ENCODE measurements around the gene DXO.
A peak's percentile ranks its signal among the peaks of the same experiment; 100 is the strongest.

The DXO gene

DNA sequence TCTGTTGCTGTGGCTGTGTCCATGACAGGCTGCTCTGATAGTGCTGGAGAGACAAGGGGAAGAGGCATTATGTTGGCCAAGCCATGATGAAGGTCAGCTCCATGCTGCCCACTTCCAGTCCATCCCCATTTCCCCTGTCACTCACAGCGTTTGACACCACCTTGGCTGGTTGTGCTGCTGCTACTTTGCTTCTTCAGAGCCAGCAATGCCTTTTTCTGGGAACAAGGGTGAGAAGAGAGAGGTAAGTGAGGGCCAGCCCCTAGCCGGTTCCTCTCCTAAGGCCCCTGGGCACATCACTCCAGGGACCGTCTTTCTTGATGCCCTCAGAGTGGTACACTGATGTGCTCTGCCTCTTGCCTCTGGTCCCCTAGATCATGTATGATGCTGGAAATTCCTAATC is 15.1 kb downstream of the DXO start:
- H3K27ac Mint-ChIP-seq, result no peak overlapping the region
- no peaks in the 10 kb centered on the region for H3K9me3 Mint-ChIP-seq
- H3K27me3 Mint-ChIP-seq, result no peaks in the 10 kb centered on the region
- DNase-seq (no peak), ATAC-seq (replicated peaks) (no peak)
- peaks cover 40 to 58% of the 10 kb centered on the region in 2 donors for H3K36me3 Mint-ChIP-seq
- peak overlapping the region in 1 of 2 donors; percentile 30 for H3K4me3 Mint-ChIP-seq
- H3K4me1 Mint-ChIP-seq, result peaks cover 29 to 55% of the 10 kb centered on the region in 2 donors

- H3K4me1 Mint-ChIP-seq, result peaks cover 15 to 33% of the 10 kb centered on the region in 2 donors
- ATAC-seq (replicated peaks) (no peak), DNase-seq (no peak)
- peaks cover 23 to 48% of the 10 kb centered on the region in 2 donors for H3K36me3 Mint-ChIP-seq
- H3K27me3 Mint-ChIP-seq, result no peaks in the 10 kb centered on the region
- no peaks in the 10 kb centered on the region for H3K9me3 Mint-ChIP-seq
- no peak overlapping the region for H3K4me3 Mint-ChIP-seq
- H3K27ac Mint-ChIP-seq, result peak overlapping the region; percentile 71
Observed at GRCh38 chr6:31954511-31954910, 17.4 kb downstream of the DXO start.

GRCh38 chr6:31952890-31953289 is 19.0 kb downstream of the DXO start:
- no peak overlapping the region for H3K4me3 Mint-ChIP-seq
- H3K27me3 Mint-ChIP-seq, result no peaks in the 10 kb centered on the region
- no peak overlapping the region for H3K27ac Mint-ChIP-seq
- H3K4me1 Mint-ChIP-seq, result peaks cover 11 to 20% of the 10 kb centered on the region in 2 donors
- DNase-seq (no peak), ATAC-seq (replicated peaks) (no peak)
- H3K36me3 Mint-ChIP-seq, result peaks cover 23 to 40% of the 10 kb centered on the region in 2 donors
- no peaks in the 10 kb centered on the region for H3K9me3 Mint-ChIP-seq

DNA sequence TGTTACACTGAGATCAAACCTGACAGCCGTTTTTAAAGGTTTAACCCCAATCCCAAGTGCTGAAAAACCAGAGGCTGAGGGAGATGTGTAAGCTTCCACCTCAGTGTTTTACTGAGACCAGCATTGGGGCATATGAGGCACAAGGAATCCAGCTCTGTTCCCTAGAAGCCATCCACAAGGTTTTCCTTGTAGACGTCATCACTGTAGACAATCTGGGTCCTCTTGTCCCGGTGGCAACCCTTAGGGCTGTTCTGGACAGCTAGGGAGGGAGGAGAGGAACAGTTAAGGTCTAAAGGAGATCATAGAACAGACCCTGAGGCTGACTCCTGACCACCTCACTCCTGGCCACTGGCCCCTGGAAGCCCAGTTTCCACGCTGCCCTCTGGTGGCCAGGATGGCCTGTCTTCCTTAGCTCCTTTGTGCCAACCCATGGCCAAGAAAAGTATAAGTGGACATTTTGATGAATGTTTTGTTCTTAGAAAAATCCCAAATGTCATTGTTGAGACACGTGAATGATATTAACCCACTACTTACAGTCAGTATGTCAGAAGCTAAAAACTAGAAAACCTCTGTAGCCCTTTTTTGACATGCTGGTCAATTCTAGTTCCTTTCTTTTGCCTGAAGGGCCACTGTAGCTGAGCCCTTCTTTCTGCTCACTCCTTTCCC is 19.7 kb downstream of the DXO start:
- no peaks in the 10 kb centered on the region for H3K9me3 Mint-ChIP-seq
- no peak overlapping the region for H3K4me3 Mint-ChIP-seq
- no peak overlapping the region for H3K27ac Mint-ChIP-seq

GRCh38 chr6:31949926-31950548 is 21.9 kb downstream of the DXO start:
- Mint-ChIP-seq H3K9me3 (no peaks in the 10 kb centered on the region), H3K36me3 (peaks cover 23 to 32% of the 10 kb centered on the region in 2 donors), H3K4me1 (peaks cover 7 to 12% of the 10 kb centered on the region in 2 donors), H3K27me3 (peaks cover 6% of the 10 kb centered on the region in 2 donors), H3K27ac (no peak overlapping the region), H3K4me3 (no peak overlapping the region)
- DNase-seq (no peak), ATAC-seq (replicated peaks) (no peak)

More for the DNA sequence above, 19.7 kb downstream of the DXO start:
- peaks cover 23 to 40% of the 10 kb centered on the region in 2 donors for H3K36me3 Mint-ChIP-seq
- peak; percentile 67 to 74 for ATAC-seq (replicated peaks)
- no peaks in the 10 kb centered on the region for H3K27me3 Mint-ChIP-seq
- H3K4me1 Mint-ChIP-seq, result peaks cover 8 to 14% of the 10 kb centered on the region in 2 donors
- no peak for DNase-seq

DNA sequence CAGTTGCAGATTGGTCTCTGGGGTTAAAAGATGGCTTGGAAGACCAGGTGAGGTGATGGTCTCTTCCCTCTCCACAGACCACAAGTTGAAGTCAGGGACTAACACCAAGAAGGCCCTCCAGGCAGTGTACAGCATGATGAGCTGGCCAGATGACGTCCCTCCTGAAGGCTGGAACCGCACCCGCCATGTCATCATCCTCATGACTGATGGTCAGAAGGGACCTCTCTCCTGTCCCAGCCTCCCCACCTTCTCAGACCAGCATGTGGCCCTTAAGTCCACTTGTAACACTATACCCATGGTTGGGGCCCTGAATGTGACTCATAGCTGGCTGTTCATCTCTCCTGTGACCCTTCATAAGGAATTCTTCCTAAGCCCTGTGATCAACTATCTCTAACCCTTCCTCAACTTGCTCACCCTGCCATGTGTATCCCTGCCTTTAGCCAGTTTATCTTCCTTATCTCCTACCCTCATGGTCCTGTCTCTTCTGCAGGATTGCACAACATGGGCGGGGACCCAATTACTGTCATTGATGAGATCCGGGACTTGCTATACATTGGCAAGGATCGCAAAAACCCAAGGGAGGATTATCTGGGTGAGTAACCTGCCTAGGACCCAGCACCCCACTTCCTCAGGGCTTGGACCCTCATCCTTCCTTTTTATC is 23.1 kb downstream of the DXO start:
- no peak overlapping the region for H3K4me3 Mint-ChIP-seq

GRCh38 chr6:31948306-31948705 is 23.6 kb downstream of the DXO start:
- H3K36me3 Mint-ChIP-seq, result peaks cover 7 to 17% of the 10 kb centered on the region in 2 donors
- H3K27me3 Mint-ChIP-seq, result peaks cover 17 to 23% of the 10 kb centered on the region in 2 donors
- no peaks in the 10 kb centered on the region for H3K9me3 Mint-ChIP-seq
- DNase-seq, result no peak
- peak overlapping the region; percentile 63 for H3K27ac Mint-ChIP-seq
- ATAC-seq (replicated peaks), result no peak
- H3K4me3 Mint-ChIP-seq, result no peak overlapping the region
- H3K4me1 Mint-ChIP-seq, result peaks cover 4 to 11% of the 10 kb centered on the region in 2 donors

More for the DNA sequence above, 23.1 kb downstream of the DXO start:
- Mint-ChIP-seq H3K27me3 (peaks cover 11 to 17% of the 10 kb centered on the region in 2 donors), H3K27ac (no peak overlapping the region), H3K4me1 (peaks cover 7 to 12% of the 10 kb centered on the region in 2 donors), H3K36me3 (peaks cover 13 to 23% of the 10 kb centered on the region in 2 donors), H3K9me3 (no peaks in the 10 kb centered on the region)
- ATAC-seq (replicated peaks) (no peak), DNase-seq (no peak)

- ATAC-seq (replicated peaks) (no peak), DNase-seq (no peak)
- H3K36me3 Mint-ChIP-seq, result peaks cover 3 to 13% of the 10 kb centered on the region in 2 donors
- H3K27ac Mint-ChIP-seq, result peak overlapping the region; percentile 3
- peaks cover 19 to 26% of the 10 kb centered on the region in 2 donors for H3K27me3 Mint-ChIP-seq
- H3K9me3 Mint-ChIP-seq, result no peaks in the 10 kb centered on the region
- H3K4me3 Mint-ChIP-seq, result no peak overlapping the region
- H3K4me1 Mint-ChIP-seq, result peaks cover 0 to 8% of the 10 kb centered on the region in 2 donors
Observed at GRCh38 chr6:31947864-31948263, 24.1 kb downstream of the DXO start.

DNA sequence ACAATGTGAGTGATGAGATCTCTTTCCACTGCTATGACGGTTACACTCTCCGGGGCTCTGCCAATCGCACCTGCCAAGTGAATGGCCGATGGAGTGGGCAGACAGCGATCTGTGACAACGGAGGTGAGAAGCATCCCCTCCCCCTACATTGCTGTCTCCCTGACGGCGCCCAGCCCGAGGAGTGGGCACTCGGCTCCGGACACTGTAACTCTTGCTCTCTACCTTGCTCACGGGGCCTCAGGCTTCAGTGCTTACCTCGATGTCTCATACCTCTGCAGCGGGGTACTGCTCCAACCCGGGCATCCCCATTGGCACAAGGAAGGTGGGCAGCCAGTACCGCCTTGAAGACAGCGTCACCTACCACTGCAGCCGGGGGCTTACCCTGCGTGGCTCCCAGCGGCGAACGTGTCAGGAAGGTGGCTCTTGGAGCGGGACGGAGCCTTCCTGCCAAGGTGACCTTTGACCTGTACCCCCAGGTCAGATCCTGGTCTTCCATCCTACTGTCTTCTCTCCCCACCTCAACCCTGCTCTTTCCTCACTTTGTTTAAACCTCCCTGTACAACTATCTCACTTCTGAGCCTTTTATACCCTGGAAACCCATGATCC is 24.8 kb downstream of the DXO start:
- peaks cover 0 to 8% of the 10 kb centered on the region in 2 donors for H3K4me1 Mint-ChIP-seq
- no peak overlapping the region for H3K27ac Mint-ChIP-seq
- DNase-seq (no peak), ATAC-seq (replicated peaks) (no peak)
- H3K27me3 Mint-ChIP-seq, result peaks cover 25 to 33% of the 10 kb centered on the region in 2 donors
- peaks cover 0 to 10% of the 10 kb centered on the region in 2 donors for H3K36me3 Mint-ChIP-seq
- no peak overlapping the region for H3K4me3 Mint-ChIP-seq
- no peaks in the 10 kb centered on the region for H3K9me3 Mint-ChIP-seq

DNA sequence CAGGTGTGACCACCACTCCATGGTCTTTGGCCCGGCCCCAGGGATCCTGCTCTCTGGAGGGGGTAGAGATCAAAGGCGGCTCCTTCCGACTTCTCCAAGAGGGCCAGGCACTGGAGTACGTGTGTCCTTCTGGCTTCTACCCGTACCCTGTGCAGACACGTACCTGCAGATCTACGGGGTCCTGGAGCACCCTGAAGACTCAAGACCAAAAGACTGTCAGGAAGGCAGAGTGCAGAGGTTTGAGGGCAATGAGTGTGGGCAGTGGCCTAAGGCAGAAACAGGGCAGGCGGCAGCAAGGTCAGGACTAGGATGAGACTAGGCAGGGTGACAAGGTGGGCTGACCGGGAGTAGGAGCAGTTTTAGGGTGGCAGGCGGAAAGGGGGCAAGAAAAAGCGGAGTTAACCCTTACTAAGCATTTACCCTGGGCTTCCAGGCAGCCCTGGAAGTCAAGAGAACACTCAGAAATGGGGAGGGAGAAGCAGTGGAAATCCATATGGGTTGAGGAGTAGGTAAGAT is 25.5 kb downstream of the DXO start:
- Mint-ChIP-seq H3K36me3 (peaks cover 0 to 10% of the 10 kb centered on the region in 2 donors), H3K9me3 (no peaks in the 10 kb centered on the region), H3K27me3 (peaks cover 27 to 36% of the 10 kb centered on the region in 2 donors), H3K27ac (no peak overlapping the region), H3K4me3 (no peak overlapping the region), H3K4me1 (peaks cover 0 to 8% of the 10 kb centered on the region in 2 donors)
- DNase-seq (no peak), ATAC-seq (replicated peaks) (no peak)

DNA sequence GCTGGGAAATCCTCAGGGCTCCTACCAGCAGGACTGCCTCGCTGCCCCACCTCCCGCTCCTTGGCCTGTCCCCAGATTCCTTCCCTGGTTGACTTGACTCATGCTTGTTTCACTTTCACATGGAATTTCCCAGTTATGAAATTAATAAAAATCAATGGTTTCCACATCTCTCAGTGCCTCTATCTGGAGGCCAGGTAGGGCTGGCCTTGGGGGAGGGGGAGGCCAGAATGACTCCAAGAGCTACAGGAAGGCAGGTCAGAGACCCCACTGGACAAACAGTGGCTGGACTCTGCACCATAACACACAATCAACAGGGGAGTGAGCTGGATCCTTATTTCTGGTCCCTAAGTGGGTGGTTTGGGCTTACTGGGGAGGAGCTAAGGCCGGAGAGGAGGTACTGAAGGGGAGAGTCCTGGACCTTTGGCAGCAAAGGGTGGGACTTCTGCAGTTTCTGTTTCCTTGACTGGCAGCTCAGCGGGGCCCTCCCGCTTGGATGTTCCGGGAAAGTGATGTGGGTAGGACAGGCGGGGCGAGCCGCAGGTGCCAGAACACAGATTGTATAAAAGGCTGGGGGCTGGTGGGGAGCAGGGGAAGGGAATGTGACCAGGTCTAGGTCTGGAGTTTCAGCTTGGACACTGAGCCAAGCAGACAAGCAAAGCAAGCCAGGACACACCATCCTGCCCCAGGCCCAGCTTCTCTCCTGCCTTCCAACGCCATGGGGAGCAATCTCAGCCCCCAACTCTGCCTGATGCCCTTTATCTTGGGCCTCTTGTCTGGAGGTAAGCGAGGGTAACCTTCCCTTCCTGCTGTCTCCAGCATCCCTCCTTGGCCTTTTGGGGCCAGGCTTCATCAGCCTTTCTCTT is 26.2 kb downstream of the DXO start, which contains the start of gene CFB:
Gene CFB (plus strand): TSS at position 589 of the 863 bp plus-strand sequence. CDS start 127 bp downstream, at position 716.
- Mint-ChIP-seq H3K36me3 (peaks cover 0 to 4% of the 10 kb centered on the region in 2 donors), H3K27ac (no peak within 1 kb of the TSS), H3K27me3 (peaks cover 27 to 36% of the 10 kb centered on the region in 2 donors), H3K9me3 (no peaks in the 10 kb centered on the region), H3K4me3 (no peak within 1 kb of the TSS), H3K4me1 (peaks cover 0 to 8% of the 10 kb centered on the region in 2 donors)
- ATAC-seq (replicated peaks) (peak; percentile 35 to 38), DNase-seq (no peak)

DNA sequence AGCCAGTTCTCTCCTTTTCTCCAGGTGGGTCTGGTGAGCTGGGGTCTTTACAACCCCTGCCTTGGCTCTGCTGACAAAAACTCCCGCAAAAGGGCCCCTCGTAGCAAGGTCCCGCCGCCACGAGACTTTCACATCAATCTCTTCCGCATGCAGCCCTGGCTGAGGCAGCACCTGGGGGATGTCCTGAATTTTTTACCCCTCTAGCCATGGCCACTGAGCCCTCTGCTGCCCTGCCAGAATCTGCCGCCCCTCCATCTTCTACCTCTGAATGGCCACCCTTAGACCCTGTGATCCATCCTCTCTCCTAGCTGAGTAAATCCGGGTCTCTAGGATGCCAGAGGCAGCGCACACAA is 26.8 kb downstream of the DXO start:
- no peak overlapping the region for H3K4me3 Mint-ChIP-seq
- no peak for DNase-seq
- peaks cover 0 to 3% of the 10 kb centered on the region in 2 donors for H3K36me3 Mint-ChIP-seq
- peaks cover 27 to 41% of the 10 kb centered on the region in 2 donors for H3K27me3 Mint-ChIP-seq
- no peak for ATAC-seq (replicated peaks)
- H3K27ac Mint-ChIP-seq, result no peak overlapping the region
- H3K9me3 Mint-ChIP-seq, result no peaks in the 10 kb centered on the region
- H3K4me1 Mint-ChIP-seq, result peaks cover 0 to 8% of the 10 kb centered on the region in 2 donors

DNA sequence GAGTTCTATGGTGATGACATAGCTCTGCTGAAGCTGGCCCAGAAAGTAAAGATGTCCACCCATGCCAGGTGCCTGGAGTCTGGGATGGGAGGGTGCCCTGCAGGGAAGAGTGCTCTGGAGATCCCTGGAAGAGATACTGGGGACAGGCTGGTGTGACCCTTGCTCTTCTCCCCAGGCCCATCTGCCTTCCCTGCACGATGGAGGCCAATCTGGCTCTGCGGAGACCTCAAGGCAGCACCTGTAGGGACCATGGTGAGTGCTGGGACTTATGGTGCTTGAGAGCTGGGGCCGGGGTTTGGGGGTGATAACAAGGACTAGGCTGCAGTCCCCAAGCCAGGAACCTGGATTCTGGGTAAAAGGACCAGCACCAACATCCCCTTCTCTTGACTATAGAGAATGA is 28.2 kb downstream of the DXO start:
- Mint-ChIP-seq H3K27me3 (peaks cover 27 to 41% of the 10 kb centered on the region in 2 donors), H3K27ac (no peak overlapping the region), H3K4me1 (peaks cover 0 to 8% of the 10 kb centered on the region in 2 donors), H3K36me3 (no peaks in the 10 kb centered on the region), H3K4me3 (no peak overlapping the region), H3K9me3 (no peaks in the 10 kb centered on the region)
- DNase-seq (no peak), ATAC-seq (replicated peaks) (no peak)

Data from stimulated activated naive B cell treated with anti-CD40 and anti-IgM and Interleukin-4, amounts not matched to agents 10 μg/mL and 1 μg/mL and 100 μg/mL, for 72 hours (primary cell).